K562 (cell line): ENCODE results near the gene CARS2. TPM values are rescaled to one million over a fixed set of nuclear protein-coding genes. Genes with fewer than 3 reads are reported as not detected.

Experiments used
- ATAC-seq: fragments of 200-7000 bp; cut with Tn5 transposase; 3 replicates; pipeline ENCODE4 v1.9.1; 2020; ENCODE audit warnings: moderate library complexity
- BruUV-seq: library from RNA; stranded (reverse); fragments of 400-500 nt; replicated peaks from 2 replicates; lab custom pipeline; 2021; lab: Mats Ljungman, UMichigan
- CTCF ChIA-PET: fragments of 300-600 bp; formaldehyde crosslinking; extraction: SDS; loops from one replicate; lab custom pipeline; 2021; ENCODE audit warnings: low intra/inter-chr PET ratio; lab: Yijun Ruan, JAX
- POLR2A ChIA-PET: fragments of 300-600, 350-650 bp; sonication (Branson Sonifier 250); formaldehyde crosslinking; extraction: SDS; loops from one replicate; lab custom pipeline; 2021; ENCODE audit warnings: antibody characterized with exemption, inconsistent platforms; lab: Yijun Ruan, JAX
- DNase-seq, 4 experiments: peaks; one replicate each; pipeline versions ENCODE4 v3.0.0 to v3.0.0-alpha.2; 2011 to 2018; ENCODE audit warnings: low spot score in 3 of 4, mixed read lengths in 3 of 4; ENCODE audit errors: extremely low read depth in 1 of 4
- FAIRE-seq: peaks from 2 replicates; lab custom pipeline; 2011; peaks lifted over from hg19 to GRCh38; lab: Jason Lieb, UNC
- H2AFZ ChIP-seq: 2 replicates; pipeline ENCODE4 v1.6.0; 2011; ENCODE audit warnings: low read depth, low read length, control low read depth, inconsistent platforms
- H3K27ac ChIP-seq: fragments of 200-600 bp; 3 replicates; pipeline ENCODE4 v1.8.0; 2011; ENCODE audit warnings: low read depth, mild to moderate bottlenecking, control low read depth, inconsistent platforms, low read length, moderate library complexity, mixed read lengths; ENCODE audit errors: extremely low read depth
- H3K27me3 ChIP-seq, 2 experiments: fragments of 300-600 bp in 1 of 2; 2 replicates in 1 of 2; 3 replicates in 1 of 2; pipeline versions ENCODE4 v1.6.0 to v1.8.0; 2011; ENCODE audit warnings: inconsistent platforms in 2 of 2, low read length in 2 of 2, mild to moderate bottlenecking in 1 of 2, mixed read lengths in 1 of 2, moderate library complexity in 1 of 2; ENCODE audit not compliant: control insufficient read depth in 2 of 2, insufficient read depth in 2 of 2
- H3K36me3 ChIP-seq: fragments of 300-600 bp; 3 replicates; pipeline ENCODE4 v1.8.0; 2011; ENCODE audit warnings: mild to moderate bottlenecking, low read length, inconsistent platforms; ENCODE audit not compliant: control insufficient read depth, insufficient read depth
- H3K4me1 ChIP-seq, 2 experiments: fragments of 200-600 bp in 1 of 2; replicated peaks in 1 of 2; 2 replicates in 1 of 2; 3 replicates in 1 of 2; pipeline versions ENCODE4 v1.5.1 to v1.8.0; 2011; ENCODE audit warnings: inconsistent platforms in 2 of 2, low read length in 2 of 2, mild to moderate bottlenecking in 1 of 2, mixed read lengths in 1 of 2, moderate library complexity in 1 of 2; ENCODE audit not compliant: control insufficient read depth in 2 of 2, insufficient read depth in 2 of 2
- H3K4me2 ChIP-seq: 2 replicates; pipeline ENCODE4 v1.6.1; 2011; ENCODE audit warnings: low read length, control low read depth, inconsistent platforms, mixed read lengths; ENCODE audit not compliant: insufficient read depth
- H3K4me3 ChIP-seq: fragments of 200-600 bp; sonication (generic), shearing (Covaris generic); 2 replicates; pipeline ENCODE4 v1.5.1; 2016; ENCODE audit warnings: control low read depth, inconsistent platforms
- H3K79me2 ChIP-seq: fragments of 200-600 bp; 3 replicates; pipeline ENCODE4 v1.8.0; 2011; ENCODE audit warnings: low read length, inconsistent platforms; ENCODE audit not compliant: control insufficient read depth, insufficient read depth
- H3K9ac ChIP-seq, 2 experiments: 2 replicates each; pipeline versions ENCODE4 v1.6.0 to v1.6.1; 2011; ENCODE audit warnings: low read depth in 2 of 2, low read length in 2 of 2, control low read depth in 1 of 2, inconsistent platforms in 1 of 2, mild to moderate bottlenecking in 1 of 2, mixed read lengths in 1 of 2; ENCODE audit not compliant: insufficient read depth in 1 of 2
- H3K9me1 ChIP-seq: one replicate; pipeline ENCODE4 v1.6.0; 2011; ENCODE audit warnings: inconsistent platforms, mild to moderate bottlenecking, low read length, moderate library complexity; ENCODE audit not compliant: control insufficient read depth, insufficient read depth
- H3K9me3 ChIP-seq: replicated peaks from 2 replicates; pipeline ENCODE4 v1.5.1; 2011; ENCODE audit warnings: low read depth, low read length, inconsistent platforms; ENCODE audit not compliant: control insufficient read depth, insufficient read depth
- H4K20me1 ChIP-seq: replicated peaks from 2 replicates; pipeline ENCODE4 v1.6.1; 2011; ENCODE audit warnings: low read length, inconsistent platforms, mixed read lengths; ENCODE audit not compliant: control insufficient read depth, insufficient read depth
- FIP1L1 ChIP-seq: fragments of 200-400 bp; formaldehyde crosslinking; IDR thresholded peaks from 2 replicates; pipeline ENCODE4 v1.6.1; 2018; ENCODE audit warnings: mild to moderate bottlenecking, low read depth, low read length; ENCODE audit not compliant: poor library complexity, severe bottlenecking
- NONO ChIP-seq, 2 experiments: fragments of 200-400 bp in 1 of 2; fragments of 450-650 bp in 1 of 2; formaldehyde crosslinking in 1 of 2; IDR thresholded peaks; 2 replicates each; pipeline ENCODE4 v1.6.1; 2017; ENCODE audit warnings: low read depth in 2 of 2, mild to moderate bottlenecking in 2 of 2, moderate library complexity in 2 of 2, low read length in 1 of 2
- POLR2G ChIP-seq: fragments of 200-400 bp; formaldehyde crosslinking; IDR thresholded peaks from 2 replicates; pipeline ENCODE4 v1.6.1; 2017; ENCODE audit warnings: low read depth, mild to moderate bottlenecking, antibody characterized with exemption, low read length, moderate library complexity
- RB1 ChIP-seq: fragments of 450-650 bp; IDR thresholded peaks from 2 replicates; pipeline ENCODE4 v1.6.1; 2017; ENCODE audit warnings: low read depth, mild to moderate bottlenecking
- SIN3A ChIP-seq, 2 experiments: fragments of 150-350 bp in 1 of 2; IDR thresholded peaks; 2 replicates each; pipeline ENCODE4 v1.6.1; 2011 to 2016; ENCODE audit warnings: borderline replicate concordance in 2 of 2, low read depth in 2 of 2, low read length in 2 of 2, mild to moderate bottlenecking in 2 of 2, moderate library complexity in 2 of 2; ENCODE audit not compliant: control insufficient read depth in 1 of 2
- SRSF3 ChIP-seq: fragments of 200-400 bp; formaldehyde crosslinking; IDR thresholded peaks from 2 replicates; pipeline ENCODE4 v1.6.1; 2016; ENCODE audit warnings: mild to moderate bottlenecking, low read length, moderate library complexity; ENCODE audit not compliant: insufficient read depth
- TAF1 ChIP-seq: IDR thresholded peaks from 2 replicates; pipeline ENCODE4 v1.6.1; 2011; ENCODE audit warnings: mild to moderate bottlenecking, low read length, moderate library complexity; ENCODE audit not compliant: insufficient read depth, control insufficient read depth, severe bottlenecking; ENCODE audit errors: extremely low read depth
- ZFPM2 ChIP-seq: fragments of 250-450 bp; sonication (Bioruptor Pico); IDR thresholded peaks from 2 replicates; pipeline ENCODE4 v1.5.1; 2022; ENCODE audit warnings: mild to moderate bottlenecking
- WGBS: fragments of 100-300 bp; shearing (Covaris generic); methylation state at CpG from one replicate; pipeline ENCODE4 v1.1.6; 2016; ENCODE audit warnings: low coverage, mixed read lengths; ENCODE audit not compliant: insufficient coverage; ENCODE audit errors: missing lambda C conversion rate; 5-methylcytosine and 5-hydroxymethylcytosine counted together
- in situ Hi-C: fragments of 300-500 bp; cut with MboI; formaldehyde crosslinking; loops from 4 replicates; pipeline ENCODE4 v1.15.0; 2018; ENCODE audit warnings: inconsistent platforms, mixed read lengths
- intact Hi-C: fragments of 100-400 bp; cut with micrococcal nuclease; formaldehyde crosslinking; loops from 2 replicates; pipeline ENCODE4 v1.14.2; 2022
- polyA plus RNA-seq, 8 experiments: library from polyadenylated mRNA; depleted of rRNA in 4 of 8; stranded (reverse) in 5 of 8; unstranded in 3 of 8; fragments of >200 nt; fragmentation: Nextera tagmentation in 2 of 8; fragmentation: Illumina TruSeq in 1 of 8; extraction: Ambion mirVana in 2 of 8; extraction: Trizol in 1 of 8; gene quantifications; 2 replicates each; pipeline versions ENCODE4 v1.2.1 to v1.2.3, GENCODE V29; 2011 to 2014; ENCODE audit warnings: inconsistent platforms in 1 of 8, missing spikeins in 1 of 8
- total RNA-seq, 7 experiments: library from RNA; depleted of rRNA in 6 of 7; stranded (reverse); fragments of >200 nt in 6 of 7; fragmentation: Illumina TruSeq in 2 of 7; extraction: Trizol in 2 of 7; gene quantifications; 2 replicates each; pipeline versions ENCODE4 v1.2.1 to v1.2.3, GENCODE V29; 2011 to 2021; ENCODE audit warnings: low replicate concordance in 1 of 7

CARS2 gene
- total and polyA plus RNA-seq, 9 of the 15 experiments (the other 6 are each of a cell fraction or from before 2014, with no cell fraction given): 1.7 to 37.4 (median 30.5) TPM

DNA sequence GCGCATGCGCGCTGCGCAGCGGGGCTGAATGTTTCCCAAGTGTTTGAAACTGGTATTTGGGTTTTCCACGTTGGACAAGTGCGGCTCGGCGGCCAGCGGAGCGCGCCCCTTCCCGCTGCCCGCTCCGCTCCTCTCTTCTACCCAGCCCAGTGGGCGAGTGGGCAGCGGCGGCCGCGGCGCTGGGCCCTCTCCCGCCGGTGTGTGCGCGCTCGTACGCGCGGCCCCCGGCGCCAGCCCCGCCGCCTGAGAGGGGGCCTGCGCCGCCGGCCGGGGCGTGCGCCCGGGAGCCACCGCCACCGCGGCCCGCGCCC is 7.7 kb upstream of the CARS2 start, which contains the start of gene ING1:
Gene ING1 (plus strand): TSS at position 59 of the 311 bp plus-strand sequence. CDS start 450 bp downstream, outside the sequence.
- ATAC-seq (no peak), FAIRE-seq (no peak), DNase-seq (no peak)
- peaks cover 54% of the 10 kb centered on the region for H3K79me2 ChIP-seq
- no peaks in the 10 kb centered on the region for H3K36me3 ChIP-seq
- no TSS peak for BruUV-seq
- H3K4me2 ChIP-seq: peak within 1 kb of the TSS; percentile 85
- H3K4me1 ChIP-seq: peaks cover 2 to 17% of the 10 kb centered on the region in 2 experiments; a peak in 2 of 5 replicates
- 0% methylated on average over 7 of the region's 45 CpGs for WGBS
- H3K4me3 ChIP-seq: peak within 1 kb of the TSS; percentile 86
- in situ Hi-C loops: no loop called here
- peak within 1 kb of the TSS; percentile 89 for H2AFZ ChIP-seq
- H3K27ac ChIP-seq: peak within 1 kb of the TSS; percentile 97
- ChIA-PET POLR2A (no interaction called here), CTCF (no interaction called here)
- H3K9me3 ChIP-seq: no peaks in the 10 kb centered on the region
- no peaks in the 10 kb centered on the region for H3K27me3 ChIP-seq
- TF ChIP-seq NONO (IDR thresholded peaks at IDR 0.05; ENCODE audit: low read depth in 2 of 2, low read length in 1 of 2) (0 out of 4 replicates have a peak, but pooled peaks of 1 of the 2 experiments have one; percentile 10), POLR2G (peak; percentile 32; the same call in 1 of the 2 replicates), SRSF3 (no peak), RB1 (peak; percentile 19; the same call in 1 of the 2 replicates), ZFPM2 (CRISPR knock-in tag) (no peak), SIN3A (IDR thresholded peaks at IDR 0.05; ENCODE audit: borderline replicate concordance in 2 of 2, control insufficient read depth in 1 of 2, low read depth in 2 of 2, low read length in 2 of 2) (0 out of 4 replicates have a peak, but pooled peaks of 1 of the 2 experiments have one; percentile 5), FIP1L1 (peak; percentile 1), TAF1 (peak; percentile 11)
- peak within 1 kb of the TSS; percentile 92 to 97 for H3K9ac ChIP-seq
- intact Hi-C loops: loop anchor here (2.0 to 10.0 kb wide), 4 partner anchors 101 to 259 kb away; partner anchors contain the start of gene ANKRD10
- peaks cover 8% of the 10 kb centered on the region; the same call in 1 of the 2 replicates for H4K20me1 ChIP-seq
- H3K9me1 ChIP-seq: no peaks in the 10 kb centered on the region
